22Rv1 (cell line): ENCODE measurements around the gene HOXD3.

Experiments used
- ZFX ChIP-seq: fragments of 450-650 bp; IDR thresholded peaks from 2 replicates; pipeline ENCODE4 v1.6.1; 2017; ENCODE audit warnings: antibody characterized with exemption, borderline replicate concordance
- TF ChIP-seq, protein P1 (sequence below): fragments of 450-650 bp; IDR thresholded peaks from 2 replicates; pipeline ENCODE4 v1.5.1; 2017; ENCODE audit warnings: mild to moderate bottlenecking

DNA sequence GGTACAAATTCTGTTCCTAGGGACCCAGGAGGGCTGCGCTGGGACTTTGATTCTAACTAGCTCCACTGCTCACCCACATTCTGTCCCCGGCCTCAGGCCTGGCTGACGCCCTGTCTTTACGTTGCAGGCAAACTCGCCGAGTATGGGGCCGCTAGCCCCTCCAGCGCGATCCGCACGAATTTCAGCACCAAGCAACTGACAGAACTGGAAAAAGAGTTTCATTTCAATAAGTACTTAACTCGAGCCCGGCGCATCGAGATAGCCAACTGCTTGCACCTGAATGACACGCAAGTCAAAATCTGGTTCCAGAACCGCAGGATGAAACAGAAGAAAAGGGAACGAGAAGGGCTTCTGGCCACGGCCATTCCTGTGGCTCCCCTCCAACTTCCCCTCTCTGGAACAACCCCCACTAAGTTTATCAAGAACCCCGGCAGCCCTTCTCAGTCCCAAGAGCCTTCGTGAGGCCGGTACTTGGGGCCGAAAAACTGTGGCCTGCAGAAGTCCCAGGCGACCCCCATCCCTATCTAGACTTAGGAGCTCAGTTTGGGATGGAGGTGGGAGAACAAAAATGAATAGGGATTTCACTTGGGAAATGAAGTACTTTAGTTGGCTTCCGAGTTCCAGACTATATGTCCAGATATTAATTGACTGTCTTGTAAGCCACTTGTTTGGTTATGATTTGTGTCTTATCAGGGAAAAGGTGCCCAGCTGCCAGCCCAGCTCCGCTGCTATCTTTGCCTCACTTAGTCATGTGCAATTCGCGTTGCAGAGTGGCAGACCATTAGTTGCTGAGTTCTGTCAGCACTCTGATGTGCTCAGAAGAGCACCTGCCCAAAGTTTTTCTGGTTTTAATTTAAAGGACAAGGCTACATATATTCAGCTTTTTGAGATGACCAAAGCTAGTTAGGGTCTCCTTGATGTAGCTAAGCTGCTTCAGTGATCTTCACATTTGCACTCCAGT lies 32.9 kb downstream of the HOXD3 start:
- TF ChIP-seq, protein P1, sequence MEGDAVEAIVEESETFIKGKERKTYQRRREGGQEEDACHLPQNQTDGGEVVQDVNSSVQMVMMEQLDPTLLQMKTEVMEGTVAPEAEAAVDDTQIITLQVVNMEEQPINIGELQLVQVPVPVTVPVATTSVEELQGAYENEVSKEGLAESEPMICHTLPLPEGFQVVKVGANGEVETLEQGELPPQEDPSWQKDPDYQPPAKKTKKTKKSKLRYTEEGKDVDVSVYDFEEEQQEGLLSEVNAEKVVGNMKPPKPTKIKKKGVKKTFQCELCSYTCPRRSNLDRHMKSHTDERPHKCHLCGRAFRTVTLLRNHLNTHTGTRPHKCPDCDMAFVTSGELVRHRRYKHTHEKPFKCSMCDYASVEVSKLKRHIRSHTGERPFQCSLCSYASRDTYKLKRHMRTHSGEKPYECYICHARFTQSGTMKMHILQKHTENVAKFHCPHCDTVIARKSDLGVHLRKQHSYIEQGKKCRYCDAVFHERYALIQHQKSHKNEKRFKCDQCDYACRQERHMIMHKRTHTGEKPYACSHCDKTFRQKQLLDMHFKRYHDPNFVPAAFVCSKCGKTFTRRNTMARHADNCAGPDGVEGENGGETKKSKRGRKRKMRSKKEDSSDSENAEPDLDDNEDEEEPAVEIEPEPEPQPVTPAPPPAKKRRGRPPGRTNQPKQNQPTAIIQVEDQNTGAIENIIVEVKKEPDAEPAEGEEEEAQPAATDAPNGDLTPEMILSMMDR = no peak
- no peak for TF ChIP-seq ZFX
